Keratinocyte (primary cell): Measurements from ENCODE around the gene PLCL1. TPM values are rescaled to one million over a fixed set of nuclear protein-coding genes. Genes with fewer than 3 reads are reported as not detected.

Experiments used
- DNase-seq: peaks from one replicate; pipeline ENCODE4 v3.0.0-alpha.2; 2011; ENCODE audit warnings: low read depth, missing footprints, low spot score
- FAIRE-seq: peaks from 2 replicates; lab custom pipeline; 2011; peaks lifted over from hg19 to GRCh38; lab: Jason Lieb, UNC
- H2AFZ ChIP-seq: 2 replicates; pipeline ENCODE4 v1.6.0; 2012; ENCODE audit warnings: low read length, control low read depth, inconsistent platforms; ENCODE audit not compliant: control insufficient read depth
- H3K27ac ChIP-seq: 2 replicates; pipeline ENCODE4 v1.5.1; 2011; ENCODE audit warnings: low read length; ENCODE audit not compliant: control insufficient read depth, insufficient read depth
- H3K27me3 ChIP-seq: 3 replicates; pipeline ENCODE4 v1.6.0; 2011; ENCODE audit warnings: low read length; ENCODE audit not compliant: control insufficient read depth, insufficient read depth; ENCODE audit errors: extremely low read depth
- H3K36me3 ChIP-seq, 2 experiments: 2 replicates in 1 of 2; 3 replicates in 1 of 2; pipeline ENCODE4 v1.5.1; 2011; ENCODE audit warnings: low read length in 2 of 2, mild to moderate bottlenecking in 1 of 2; ENCODE audit not compliant: control insufficient read depth in 2 of 2, insufficient read depth in 2 of 2; ENCODE audit errors: extremely low read depth in 1 of 2
- H3K4me1 ChIP-seq: 3 replicates; pipeline ENCODE4 v1.5.1; 2011; ENCODE audit warnings: low read length; ENCODE audit not compliant: control insufficient read depth, insufficient read depth; ENCODE audit errors: extremely low read depth
- H3K4me2 ChIP-seq: 3 replicates; pipeline ENCODE4 v1.6.0; 2011; ENCODE audit warnings: low read depth, low read length; ENCODE audit not compliant: control insufficient read depth, insufficient read depth; ENCODE audit errors: extremely low read depth
- H3K4me3 ChIP-seq, 3 experiments: fragments of 200-600 bp in 1 of 3; sonication (generic) in 1 of 3; 2 replicates in 2 of 3; 3 replicates in 1 of 3; pipeline ENCODE4 v1.5.1; 2011 to 2016; ENCODE audit warnings: low read length in 3 of 3, mild to moderate bottlenecking in 3 of 3, control low read depth in 2 of 3, inconsistent platforms in 1 of 3, low read depth in 1 of 3, mixed read lengths in 1 of 3, mixed run types in 1 of 3, moderate library complexity in 1 of 3; ENCODE audit not compliant: control insufficient read depth in 2 of 3, insufficient read depth in 2 of 3; ENCODE audit errors: extremely low read depth in 1 of 3
- H3K79me2 ChIP-seq: 2 replicates; pipeline ENCODE4 v1.6.0; 2012; ENCODE audit warnings: low read length; ENCODE audit not compliant: control insufficient read depth, insufficient read depth
- H3K9ac ChIP-seq: 3 replicates; pipeline ENCODE4 v1.6.0; 2011; ENCODE audit warnings: low read length; ENCODE audit not compliant: control insufficient read depth, insufficient read depth; ENCODE audit errors: extremely low read depth
- H3K9me1 ChIP-seq: 3 replicates; pipeline ENCODE4 v1.6.0; 2011; ENCODE audit warnings: low read length; ENCODE audit not compliant: control insufficient read depth, insufficient read depth; ENCODE audit errors: extremely low read depth
- H3K9me3 ChIP-seq: 2 replicates; pipeline ENCODE4 v1.5.1; 2012; ENCODE audit warnings: low read depth, low read length; ENCODE audit not compliant: control insufficient read depth
- H4K20me1 ChIP-seq: 3 replicates; pipeline ENCODE4 v1.6.0; 2011; ENCODE audit warnings: low read length; ENCODE audit not compliant: control insufficient read depth, insufficient read depth; ENCODE audit errors: extremely low read depth
- CTCF ChIP-seq, 3 experiments: IDR thresholded peaks in 1 of 3; conservative IDR thresholded peaks in 1 of 3; optimal IDR thresholded peaks in 1 of 3; 2 replicates in 2 of 3; 3 replicates in 1 of 3; pipeline versions ENCODE3 to v1.5.1; 2011; ENCODE audit warnings: low read length in 3 of 3, mild to moderate bottlenecking in 3 of 3, moderate library complexity in 2 of 3, control low read depth in 1 of 3, inconsistent platforms in 1 of 3; ENCODE audit not compliant: insufficient read depth in 2 of 3; ENCODE audit errors: extremely low read depth in 1 of 3
- EZH2 ChIP-seq: IDR thresholded peaks from one replicate; pipeline ENCODE4 v1.6.1; 2012; ENCODE audit warnings: inconsistent platforms, mild to moderate bottlenecking, low read length, moderate library complexity
- dilution Hi-C: fragments of 300-500 bp; cut with MboI; formaldehyde crosslinking; loops from one replicate; pipeline ENCODE4 v1.7.0; 2020; ENCODE audit warnings: low sequenced_read_pairs; ENCODE audit not compliant: extremely low pct_ligation_motif_present
- polyA plus RNA-seq, 5 experiments: library from polyadenylated mRNA; depleted of rRNA in 3 of 5; stranded (reverse) in 3 of 5; stranded (forward) in 1 of 5; unstranded in 1 of 5; fragments of >200 nt; gene quantifications; 1 replicate in 1 of 5; 2 replicates in 3 of 5; 3 replicates in 1 of 5; pipeline versions ENCODE4 v1.2.1 to v1.2.3, GENCODE V29; 2011 to 2012; ENCODE audit warnings: missing spikeins in 2 of 5, low read depth in 1 of 5, low replicate concordance in 1 of 5

The PLCL1 gene
- polyA plus RNA-seq, 1 donor (not counting 4 experiments of a cell fraction or from before 2014, with no cell fraction given): 0.01 TPM

- no peaks in the 10 kb centered on the region for H3K36me3 ChIP-seq
- H3K4me2 ChIP-seq: no peak overlapping the region
- no peaks in the 10 kb centered on the region for H3K27me3 ChIP-seq
- H3K4me1 ChIP-seq: no peaks in the 10 kb centered on the region
- DNase-seq (no peak), FAIRE-seq (no peak)
- H3K9me1 ChIP-seq: no peaks in the 10 kb centered on the region
- H3K9ac ChIP-seq: no peak overlapping the region
- TF ChIP-seq CTCF (optimal IDR thresholded peaks at IDR 0.05 in 1 of 3, IDR thresholded peaks at IDR 0.05 in 1 of 3, conservative IDR thresholded peaks at IDR 0.05 in 1 of 3; ENCODE audit: extremely low read depth in 1 of 3, insufficient read depth in 2 of 3, low read length in 3 of 3): no peak
- no peak for TF ChIP-seq EZH2
- dilution Hi-C loops: no loop called here
- H3K4me3 ChIP-seq: no peak overlapping the region
- H3K79me2 ChIP-seq: no peaks in the 10 kb centered on the region
- no peaks in the 10 kb centered on the region for H4K20me1 ChIP-seq
- no peaks in the 10 kb centered on the region for H3K9me3 ChIP-seq
- no peak overlapping the region for H3K27ac ChIP-seq
- no peak overlapping the region for H2AFZ ChIP-seq
These were observed 189.4 kb downstream of the PLCL1 start for GRCh38 chr2:197993830-197994229.

GRCh38 chr2:197994751-197995150, 190.4 kb downstream of the PLCL1 start:
- no peak for DNase-seq
- dilution Hi-C loops: no loop called here
- Histone ChIP-seq H3K9me3 (no peaks in the 10 kb centered on the region), H3K4me1 (no peaks in the 10 kb centered on the region), H3K27me3 (no peaks in the 10 kb centered on the region), H2AFZ (no peak overlapping the region), H3K36me3 (no peaks in the 10 kb centered on the region), H4K20me1 (no peaks in the 10 kb centered on the region), H3K27ac (no peak overlapping the region), H3K4me2 (no peak overlapping the region), H3K4me3 (no peak overlapping the region), H3K9ac (no peak overlapping the region), H3K9me1 (no peaks in the 10 kb centered on the region), H3K79me2 (no peaks in the 10 kb centered on the region)
- FAIRE-seq: no peak
- TF ChIP-seq CTCF (optimal IDR thresholded peaks at IDR 0.05 in 1 of 3, IDR thresholded peaks at IDR 0.05 in 1 of 3, conservative IDR thresholded peaks at IDR 0.05 in 1 of 3; ENCODE audit: extremely low read depth in 1 of 3, insufficient read depth in 2 of 3, low read length in 3 of 3) (no peak), EZH2 (no peak)
